Left renal pelvis (tissue), 4 donors: ENCODE data around the gene NDUFA1. TPM values are rescaled to one million over a fixed set of nuclear protein-coding genes. Genes with fewer than 3 reads are reported as not detected.
"Not testable (repeated sequence)": the region's sequence is repeated elsewhere in the genome, so short reads cannot be mapped to it uniquely, and the experiment has no call there.

Experiments
- DNase-seq, 4 donors: peaks; one replicate each; pipeline ENCODE4 v3.0.0-alpha.2; 2013; ENCODE audit warnings: low read depth in 4 of 4, low spot score in 3 of 4
- polyA plus RNA-seq, 4 donors: library from polyadenylated mRNA; unstranded; fragments of 120-200 nt; gene quantifications; one replicate each; pipeline ENCODE4 v1.2.1, GENCODE V29; 2013; ENCODE audit not compliant: insufficient read length in 4 of 4

Gene NDUFA1
- polyA plus RNA-seq: 100 to 1,000 TPM in 3 of 4 donors, 10 to 100 TPM in 1; 89.3 to 148 (median 135) TPM

- peak in 3 of 4 donors; percentile 61 to 68 (median 65) for DNase-seq
Measured at GRCh38 chrX:119871599-119872395, at the start of gene NDUFA1, which contains the start of gene RNF113A. Gene NDUFA1 (plus strand): TSS chrX:119871832. CDS start chrX:119871912, 80 bp downstream. Gene RNF113A (minus strand): TSS chrX:119871733. CDS start chrX:119871613, 120 bp downstream.

GRCh38 chrX:119824221-119824620 is 47.4 kb upstream of the NDUFA1 start:
- not testable (repeated sequence) for DNase-seq

- DNase-seq: no peak
Measured at GRCh38 chrX:119826399-119826959, 45.2 kb upstream of the NDUFA1 start.

GRCh38 chrX:119828446-119828845 is 43.2 kb upstream of the NDUFA1 start:
- no peak for DNase-seq

- DNase-seq: no peak
Measured at GRCh38 chrX:119833905-119834304, 37.7 kb upstream of the NDUFA1 start.

GRCh38 chrX:119852382-119853353 is 19.0 kb upstream of the NDUFA1 start, which contains the start of gene UPF3B:
Gene UPF3B (minus strand): TSS chrX:119852963. CDS start chrX:119852928, 35 bp downstream.
- peak; percentile 82 to 91 (median 86) for DNase-seq

GRCh38 chrX:119853444-119853843 is 18.2 kb upstream of the NDUFA1 start:
- peak in 1 of 4 donors; percentile 5 for DNase-seq

- DNase-seq: no peak
Measured at GRCh38 chrX:119870626-119871131, 953 bp upstream of the NDUFA1 start.

GRCh38 chrX:119871245-119871598 is 410 bp upstream of the NDUFA1 start:
- DNase-seq: no peak

- no peak for DNase-seq
Measured at GRCh38 chrX:119878740-119879139, 7.1 kb downstream of the NDUFA1 start.

GRCh38 chrX:119880076-119880475 is 8.4 kb downstream of the NDUFA1 start:
- no peak for DNase-seq

GRCh38 chrX:119880552-119881437 is 9.2 kb downstream of the NDUFA1 start:
- no peak for DNase-seq

- DNase-seq: no peak
Measured at GRCh38 chrX:119885554-119886428, 14.2 kb downstream of the NDUFA1 start.

GRCh38 chrX:119887721-119888425 is 16.2 kb downstream of the NDUFA1 start:
- no peak for DNase-seq

- not testable (repeated sequence) for DNase-seq
Measured at GRCh38 chrX:119890626-119891025, 19.0 kb downstream of the NDUFA1 start.

- DNase-seq: not testable (repeated sequence)
Measured at GRCh38 chrX:119891961-119892692, 20.5 kb downstream of the NDUFA1 start.

- no peak for DNase-seq
Measured at GRCh38 chrX:119895843-119896326, 24.3 kb downstream of the NDUFA1 start, which contains the start of gene AKAP14. Gene AKAP14 (plus strand): TSS chrX:119895893. CDS start chrX:119903224, 7,331 bp downstream.
